Transverse colon (tissue), 4 donors: ENCODE results near the gene BMP10.

ENCODE experiments used
- EP300 ChIP-seq: sonication (generic); formaldehyde crosslinking; IDR thresholded peaks from one replicate; pipeline ENCODE4 v1.6.1; 2017; ENCODE audit warnings: antibody characterized with exemption, low read depth
- POLR2A ChIP-seq: fragments of 450-650 bp; IDR thresholded peaks from one replicate; pipeline ENCODE4 v1.6.1; 2016; ENCODE audit warnings: antibody characterized with exemption, mild to moderate bottlenecking, moderate library complexity
- POLR2AphosphoS5 ChIP-seq, 3 donors: sonication (generic); formaldehyde crosslinking; IDR thresholded peaks; one replicate each; pipeline ENCODE4 v1.6.1; 2016; ENCODE audit warnings: antibody characterized with exemption in 3 of 3
- TF ChIP-seq, protein P1 (sequence below), 5 experiments: fragments of 200-600 bp in 3 of 5; fragments of 450-650 bp in 2 of 5; sonication (generic) in 3 of 5; IDR thresholded peaks; 1 replicate in 2 of 5; 2 replicates in 3 of 5; pipeline ENCODE4 v1.5.1; 2016 to 2017; ENCODE audit warnings: antibody characterized with exemption in 5 of 5, inconsistent platforms in 3 of 5, mild to moderate bottlenecking in 2 of 5, moderate library complexity in 1 of 5

DNA sequence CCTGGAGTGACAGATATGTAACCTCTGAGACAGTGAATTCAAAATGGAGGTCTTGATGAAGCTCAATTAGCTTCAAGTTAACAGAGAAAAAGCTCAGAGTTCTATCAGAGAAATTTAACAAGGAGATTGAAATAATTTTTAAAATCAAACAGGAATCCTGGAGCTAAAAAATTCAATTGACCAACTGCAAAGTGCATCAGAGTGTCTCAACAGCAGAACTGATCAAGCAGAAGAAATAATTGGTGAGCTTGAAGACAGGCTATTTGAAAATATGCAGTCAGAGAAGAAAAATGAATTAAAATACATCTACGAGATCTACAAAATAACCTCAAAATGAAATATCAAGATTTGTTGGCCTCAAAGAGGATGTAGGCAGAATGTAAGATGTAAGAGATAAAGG is 30.4 kb upstream of the BMP10 start:
- TF ChIP-seq, protein P1, sequence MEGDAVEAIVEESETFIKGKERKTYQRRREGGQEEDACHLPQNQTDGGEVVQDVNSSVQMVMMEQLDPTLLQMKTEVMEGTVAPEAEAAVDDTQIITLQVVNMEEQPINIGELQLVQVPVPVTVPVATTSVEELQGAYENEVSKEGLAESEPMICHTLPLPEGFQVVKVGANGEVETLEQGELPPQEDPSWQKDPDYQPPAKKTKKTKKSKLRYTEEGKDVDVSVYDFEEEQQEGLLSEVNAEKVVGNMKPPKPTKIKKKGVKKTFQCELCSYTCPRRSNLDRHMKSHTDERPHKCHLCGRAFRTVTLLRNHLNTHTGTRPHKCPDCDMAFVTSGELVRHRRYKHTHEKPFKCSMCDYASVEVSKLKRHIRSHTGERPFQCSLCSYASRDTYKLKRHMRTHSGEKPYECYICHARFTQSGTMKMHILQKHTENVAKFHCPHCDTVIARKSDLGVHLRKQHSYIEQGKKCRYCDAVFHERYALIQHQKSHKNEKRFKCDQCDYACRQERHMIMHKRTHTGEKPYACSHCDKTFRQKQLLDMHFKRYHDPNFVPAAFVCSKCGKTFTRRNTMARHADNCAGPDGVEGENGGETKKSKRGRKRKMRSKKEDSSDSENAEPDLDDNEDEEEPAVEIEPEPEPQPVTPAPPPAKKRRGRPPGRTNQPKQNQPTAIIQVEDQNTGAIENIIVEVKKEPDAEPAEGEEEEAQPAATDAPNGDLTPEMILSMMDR (IDR thresholded peaks at IDR 0.05) = no peak
- TF ChIP-seq POLR2A (no peak), POLR2AphosphoS5 (IDR thresholded peaks at IDR 0.05) (no peak), EP300 (no peak)
